HG02588 (cell line): ENCODE data around the gene SORBS2.

ENCODE experiments used
- ATAC-seq: cut with Tn5 transposase; IDR thresholded peaks from one replicate; pipeline ENCODE4 v1.9.1; 2021; ENCODE audit warnings: mild to moderate bottlenecking, moderate library complexity; ENCODE audit not compliant: unreplicated experiment

Gene SORBS2

GRCh38 chr4:185836241-185837084 is 24.5 kb upstream of the SORBS2 start:
- ATAC-seq = no peak

- ATAC-seq = no peak
These were observed 23.8 kb upstream of the SORBS2 start for GRCh38 chr4:185835814-185836213.

- no peak for ATAC-seq
These were observed 23.3 kb upstream of the SORBS2 start for GRCh38 chr4:185835336-185835735.

GRCh38 chr4:185834778-185835177 is 22.8 kb upstream of the SORBS2 start:
- ATAC-seq = no peak

- no peak for ATAC-seq
These were observed 22.1 kb upstream of the SORBS2 start for GRCh38 chr4:185834088-185834487.

GRCh38 chr4:185833055-185833598 is 21.1 kb upstream of the SORBS2 start:
- ATAC-seq = no peak

GRCh38 chr4:185831125-185831815 is 19.3 kb upstream of the SORBS2 start:
- no peak for ATAC-seq

GRCh38 chr4:185830263-185830994 is 18.4 kb upstream of the SORBS2 start:
- no peak for ATAC-seq

GRCh38 chr4:185826381-185826780 is 14.4 kb upstream of the SORBS2 start:
- ATAC-seq = no peak

GRCh38 chr4:185825737-185826136 is 13.7 kb upstream of the SORBS2 start:
- ATAC-seq = no peak

- ATAC-seq = no peak
These were observed 10.8 kb upstream of the SORBS2 start for GRCh38 chr4:185822791-185823190.

- ATAC-seq = no peak
These were observed 9.0 kb upstream of the SORBS2 start for GRCh38 chr4:185821029-185821419.

- no peak for ATAC-seq
These were observed 8.4 kb upstream of the SORBS2 start for GRCh38 chr4:185820146-185821028.

GRCh38 chr4:185819144-185819543 is 7.2 kb upstream of the SORBS2 start:
- ATAC-seq = no peak

GRCh38 chr4:185817403-185817818 is 5.4 kb upstream of the SORBS2 start:
- no peak for ATAC-seq

- no peak for ATAC-seq
These were observed 1.1 kb upstream of the SORBS2 start for GRCh38 chr4:185813133-185813532.

GRCh38 chr4:185810746-185811508 is 1.1 kb downstream of the SORBS2 start:
- ATAC-seq = no peak

GRCh38 chr4:185809533-185810071 is 2.4 kb downstream of the SORBS2 start:
- ATAC-seq = no peak

- ATAC-seq = no peak
These were observed 2.9 kb downstream of the SORBS2 start for GRCh38 chr4:185809121-185809520.
